ENCODE data around the gene ARHGAP15.

DNA sequence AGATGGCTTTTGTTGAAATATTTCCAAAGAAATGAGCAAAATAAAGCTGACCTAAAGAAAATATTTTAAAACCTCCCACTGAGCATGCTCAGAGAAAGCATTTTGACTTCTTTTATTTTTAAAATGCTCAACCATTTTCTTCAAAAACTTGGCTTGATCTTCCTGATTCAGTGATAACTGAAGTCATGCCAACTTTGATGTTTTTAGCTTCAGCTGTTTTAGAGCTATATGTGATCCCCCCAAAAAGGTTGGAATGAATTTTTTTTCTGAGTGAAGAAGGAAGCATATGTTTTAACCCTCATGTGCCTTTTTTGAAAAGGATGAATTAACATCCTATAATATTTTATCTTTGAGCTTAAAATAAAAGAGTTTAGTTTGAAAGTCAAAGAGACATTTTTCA is 612.0 kb downstream of the ARHGAP15 start:
- TF ChIP-seq CTCF (IDR thresholded peaks at IDR 0.05) (no peak), POLR2A (IDR thresholded peaks at IDR 0.05) (no peak)
